Mesothelial cell of epicardium (in vitro differentiated cells): ENCODE measurements around the gene ARHGAP1. TPM values are rescaled to one million over a fixed set of nuclear protein-coding genes. Genes with fewer than 3 reads are reported as not detected.

ENCODE experiments used
- DNase-seq, 2 experiments: peaks; one replicate each; pipeline ENCODE4 v3.0.0; 2021; ENCODE audit warnings: low spot score in 2 of 2; ENCODE audit not compliant: unreplicated experiment in 2 of 2
- H3K27ac Mint-ChIP-seq: 2 replicates; pipeline ENCODE4 v1.8.0; 2021; ENCODE audit warnings: mixed read lengths
- H3K27me3 Mint-ChIP-seq: 2 replicates; pipeline ENCODE4 v1.8.0; 2021; ENCODE audit warnings: low read depth, mixed read lengths
- H3K36me3 Mint-ChIP-seq: 2 replicates; pipeline ENCODE4 v1.8.0; 2021; ENCODE audit warnings: mixed read lengths
- H3K4me1 Mint-ChIP-seq: 2 replicates; pipeline ENCODE4 v1.8.0; 2021; ENCODE audit warnings: mixed read lengths
- H3K4me3 Mint-ChIP-seq: 2 replicates; pipeline ENCODE4 v1.8.0; 2021; ENCODE audit warnings: mild to moderate bottlenecking, moderate library complexity, mixed read lengths
- H3K9me3 Mint-ChIP-seq: 2 replicates; pipeline ENCODE4 v1.8.0; 2021; ENCODE audit warnings: mixed read lengths
- CTCF ChIP-seq: fragments of 200-600 bp; sonication (generic); IDR thresholded peaks from one replicate; pipeline ENCODE4 v1.5.0; 2021; ENCODE audit warnings: antibody characterized with exemption; ENCODE audit not compliant: unreplicated experiment
- total RNA-seq: library from RNA; stranded (reverse); gene quantifications from 3 replicates; pipeline ENCODE4 v1.2.1, GENCODE V29; 2021

The ARHGAP1 gene
- total RNA-seq, 1 donor from 2014 or later = 49.4 TPM

GRCh38 chr11:46641639-46642038 is 58.8 kb downstream of the ARHGAP1 start:
- Mint-ChIP-seq H3K4me1 (no peaks in the 10 kb centered on the region), H3K27ac (no peak overlapping the region), H3K9me3 (no peaks in the 10 kb centered on the region), H3K4me3 (no peak overlapping the region), H3K36me3 (peaks cover 33% of the 10 kb centered on the region), H3K27me3 (no peaks in the 10 kb centered on the region)
- no peak for TF ChIP-seq CTCF
- DNase-seq = no peak

GRCh38 chr11:46640036-46640788 is 60.2 kb downstream of the ARHGAP1 start:
- no peaks in the 10 kb centered on the region for H3K4me1 Mint-ChIP-seq
- no peak overlapping the region for H3K4me3 Mint-ChIP-seq
- H3K27ac Mint-ChIP-seq = no peak overlapping the region
- no peak for TF ChIP-seq CTCF
- no peak for DNase-seq
- H3K36me3 Mint-ChIP-seq = peaks cover 28% of the 10 kb centered on the region
- no peaks in the 10 kb centered on the region for H3K9me3 Mint-ChIP-seq
- H3K27me3 Mint-ChIP-seq = no peaks in the 10 kb centered on the region

GRCh38 chr11:46639197-46639839 is 61.1 kb downstream of the ARHGAP1 start:
- Mint-ChIP-seq H3K4me1 (no peaks in the 10 kb centered on the region), H3K36me3 (peaks cover 23% of the 10 kb centered on the region), H3K9me3 (no peaks in the 10 kb centered on the region), H3K27ac (no peak overlapping the region), H3K27me3 (no peaks in the 10 kb centered on the region), H3K4me3 (no peak overlapping the region)
- DNase-seq = no peak
- no peak for TF ChIP-seq CTCF

- no peak overlapping the region for H3K4me3 Mint-ChIP-seq
- H3K4me1 Mint-ChIP-seq = no peaks in the 10 kb centered on the region
- no peak overlapping the region for H3K27ac Mint-ChIP-seq
- no peak for DNase-seq
- TF ChIP-seq CTCF = no peak
- H3K9me3 Mint-ChIP-seq = no peaks in the 10 kb centered on the region
- no peaks in the 10 kb centered on the region for H3K27me3 Mint-ChIP-seq
- H3K36me3 Mint-ChIP-seq = peaks cover 23% of the 10 kb centered on the region
Measured at GRCh38 chr11:46637546-46637945, 62.9 kb downstream of the ARHGAP1 start.

- DNase-seq = no peak
- no peak overlapping the region for H3K27ac Mint-ChIP-seq
- H3K27me3 Mint-ChIP-seq = no peaks in the 10 kb centered on the region
- H3K4me1 Mint-ChIP-seq = no peaks in the 10 kb centered on the region
- no peak overlapping the region for H3K4me3 Mint-ChIP-seq
- no peaks in the 10 kb centered on the region for H3K9me3 Mint-ChIP-seq
- H3K36me3 Mint-ChIP-seq = peaks cover 22% of the 10 kb centered on the region
- no peak for TF ChIP-seq CTCF
Measured at GRCh38 chr11:46635557-46636139, 64.8 kb downstream of the ARHGAP1 start.
